Raji (cell line): ENCODE data around the gene SIGLEC5.
"Not testable (repeated sequence)": the region's sequence is repeated elsewhere in the genome, so short reads cannot be mapped to it uniquely, and the experiment has no call there.

ENCODE experiments used
- POLR2A ChIP-seq: IDR thresholded peaks from 2 replicates; pipeline ENCODE4 v1.6.1; 2011; ENCODE audit warnings: low read depth, low read length, control low read depth; ENCODE audit not compliant: insufficient read depth

Gene SIGLEC5, protein sequence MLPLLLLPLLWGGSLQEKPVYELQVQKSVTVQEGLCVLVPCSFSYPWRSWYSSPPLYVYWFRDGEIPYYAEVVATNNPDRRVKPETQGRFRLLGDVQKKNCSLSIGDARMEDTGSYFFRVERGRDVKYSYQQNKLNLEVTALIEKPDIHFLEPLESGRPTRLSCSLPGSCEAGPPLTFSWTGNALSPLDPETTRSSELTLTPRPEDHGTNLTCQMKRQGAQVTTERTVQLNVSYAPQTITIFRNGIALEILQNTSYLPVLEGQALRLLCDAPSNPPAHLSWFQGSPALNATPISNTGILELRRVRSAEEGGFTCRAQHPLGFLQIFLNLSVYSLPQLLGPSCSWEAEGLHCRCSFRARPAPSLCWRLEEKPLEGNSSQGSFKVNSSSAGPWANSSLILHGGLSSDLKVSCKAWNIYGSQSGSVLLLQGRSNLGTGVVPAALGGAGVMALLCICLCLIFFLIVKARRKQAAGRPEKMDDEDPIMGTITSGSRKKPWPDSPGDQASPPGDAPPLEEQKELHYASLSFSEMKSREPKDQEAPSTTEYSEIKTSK

DNA sequence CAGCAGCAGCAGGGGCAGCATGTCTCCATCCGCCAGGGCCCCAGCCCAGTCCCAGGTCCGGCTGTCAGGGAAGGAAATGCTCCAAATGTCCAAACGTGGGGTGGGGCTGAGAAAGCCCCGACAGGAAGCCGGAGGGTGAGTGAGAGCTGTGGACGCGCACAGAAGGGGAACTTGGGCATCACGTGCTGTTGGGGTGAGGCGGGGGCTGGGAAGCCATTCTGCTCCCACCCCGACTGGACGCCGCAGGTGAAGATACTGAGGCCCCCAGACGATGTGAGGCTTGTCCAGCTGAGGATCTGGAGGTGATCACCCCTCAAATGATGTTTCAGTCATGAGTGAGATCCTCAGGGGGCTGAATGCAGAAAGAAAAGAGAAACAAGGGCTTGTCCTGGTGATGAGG is at the start of gene SIGLEC5:
SIGLEC5 (minus strand) TSS at position 87 of the 400 bp plus-strand sequence; CDS start at position 21, 66 bp downstream.
- not testable (repeated sequence) for TF ChIP-seq POLR2A

DNA sequence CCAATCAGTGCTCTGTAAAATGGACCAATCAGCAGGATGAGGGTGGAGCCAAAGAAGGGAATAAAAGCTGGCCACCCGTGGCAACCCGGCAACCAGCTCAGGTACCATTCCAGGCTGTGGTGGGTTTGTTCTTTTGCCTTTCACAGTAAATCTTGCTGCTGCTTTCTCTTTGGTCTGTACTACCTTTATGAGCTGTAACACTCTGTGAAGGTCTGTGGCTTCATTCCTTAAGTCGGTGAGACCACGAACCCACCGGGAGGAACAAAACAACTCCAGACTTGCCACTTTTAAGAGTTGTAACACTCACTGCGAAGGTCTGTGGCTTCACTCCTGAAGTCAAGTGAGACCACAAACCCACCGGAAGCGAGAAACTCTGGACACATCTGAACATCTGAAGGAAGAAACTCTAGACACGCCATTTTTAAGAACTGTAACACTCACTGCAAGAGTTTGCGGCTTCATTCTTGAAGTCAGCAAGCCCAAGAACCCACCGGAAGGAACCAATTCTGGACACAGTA is 46.4 kb upstream of the SIGLEC5 start:
- TF ChIP-seq POLR2A: no peak

DNA sequence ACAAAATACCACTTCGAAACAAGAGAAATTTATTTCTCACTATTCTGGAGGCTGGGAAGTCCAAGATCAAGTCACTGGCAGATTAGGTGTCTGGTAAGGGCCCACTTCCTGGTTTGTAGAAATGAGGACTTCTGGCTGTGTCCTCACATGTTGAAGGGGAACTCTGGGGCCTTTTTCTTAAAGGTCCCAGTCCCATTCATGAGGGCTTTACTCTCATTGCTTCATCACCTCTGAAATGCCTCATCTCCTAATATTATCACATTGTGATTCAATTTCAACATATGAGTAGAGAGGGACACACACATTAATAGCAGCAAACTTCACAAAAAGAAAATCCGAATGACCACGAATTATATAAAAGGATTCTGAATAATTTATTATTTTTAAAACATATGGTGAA is 38.0 kb upstream of the SIGLEC5 start:
- no peak for TF ChIP-seq POLR2A

DNA sequence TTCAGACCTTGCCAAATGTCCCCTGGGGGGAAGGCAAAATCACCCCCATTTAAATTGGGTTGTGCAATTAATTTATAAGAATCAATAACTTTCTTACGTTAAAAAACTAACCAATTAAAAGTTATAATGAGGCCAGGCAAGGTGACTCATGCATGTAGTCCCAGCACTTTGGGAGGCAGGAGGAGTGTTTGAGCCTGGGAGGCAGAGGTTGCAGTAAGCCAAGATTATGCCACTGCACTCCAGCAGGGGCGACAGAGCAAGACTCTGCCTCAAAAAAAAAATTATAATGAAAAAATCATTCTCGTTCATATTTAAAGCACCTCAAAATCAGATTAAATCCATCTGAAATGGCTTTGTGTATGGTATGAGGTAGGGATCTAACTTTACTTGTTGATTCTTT is 34.8 kb upstream of the SIGLEC5 start:
- TF ChIP-seq POLR2A: no peak

- TF ChIP-seq POLR2A: no peak
Measured at GRCh38 chr19:51664131-51664530, 33.9 kb upstream of the SIGLEC5 start.

DNA sequence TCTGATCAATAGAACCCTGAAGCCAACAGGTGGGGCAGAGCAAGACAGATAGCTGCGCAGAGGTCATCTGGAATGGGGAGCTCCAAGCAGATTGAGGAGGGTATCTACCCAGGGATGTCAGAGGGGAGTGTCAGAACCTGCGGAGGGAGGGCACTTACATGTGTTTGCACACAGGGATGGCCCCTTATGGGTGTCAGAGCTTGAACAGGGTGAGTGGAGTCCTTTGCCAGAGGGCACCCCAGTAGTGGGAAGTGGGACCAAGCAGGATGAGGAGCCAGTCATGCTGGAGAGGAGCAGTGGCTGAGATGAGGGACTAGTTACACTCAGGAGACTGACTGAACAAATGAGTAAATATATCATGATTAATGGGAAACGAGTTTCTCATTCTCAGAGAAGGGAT is 33.4 kb upstream of the SIGLEC5 start:
- TF ChIP-seq POLR2A: no peak

- TF ChIP-seq POLR2A: no peak
Measured at GRCh38 chr19:51660975-51661600, 30.9 kb upstream of the SIGLEC5 start.

- TF ChIP-seq POLR2A: no peak
Measured at GRCh38 chr19:51654783-51655182, 24.6 kb upstream of the SIGLEC5 start.

DNA sequence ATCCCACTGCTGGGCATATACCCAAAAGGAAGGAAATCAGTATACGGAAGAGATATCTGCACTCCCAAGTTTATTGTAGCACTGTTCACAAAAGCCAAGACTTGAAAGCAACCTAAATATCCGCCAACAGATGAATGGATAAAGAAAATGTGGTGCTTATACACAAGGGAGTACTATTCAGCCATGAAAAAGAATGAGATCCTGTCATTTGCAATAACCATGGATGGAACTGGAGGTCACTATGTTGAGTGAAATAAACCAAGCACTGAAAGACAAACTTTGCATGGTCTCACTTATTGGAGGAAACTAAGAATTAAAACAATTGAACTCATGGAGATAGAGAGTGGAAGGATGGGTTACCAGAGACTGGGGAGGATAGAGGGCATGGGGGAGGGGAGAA is 23.0 kb upstream of the SIGLEC5 start:
- TF ChIP-seq POLR2A: no peak

GRCh38 chr19:51652266-51652665 is 22.1 kb upstream of the SIGLEC5 start:
- no peak for TF ChIP-seq POLR2A

- TF ChIP-seq POLR2A: no peak
Measured at GRCh38 chr19:51651216-51651846, 21.1 kb upstream of the SIGLEC5 start.

DNA sequence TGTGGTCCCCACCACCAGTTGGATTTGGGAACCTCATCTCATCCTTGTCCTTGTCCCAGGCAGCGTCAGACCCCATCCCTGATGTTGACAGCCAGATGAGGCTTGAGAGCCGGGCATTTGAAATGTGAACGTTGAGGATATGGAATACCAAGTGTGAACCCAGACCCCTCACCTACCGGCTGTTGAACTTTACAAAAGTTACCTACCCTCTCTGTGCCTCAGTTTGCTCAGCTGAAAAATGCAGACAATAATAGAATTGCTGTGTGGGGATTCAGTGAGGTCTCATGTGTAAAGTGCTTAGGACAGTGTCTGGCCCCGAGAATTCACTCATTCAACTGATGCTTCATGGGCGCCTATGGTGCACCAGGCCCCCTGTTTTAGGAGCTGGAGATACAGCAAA is 17.1 kb upstream of the SIGLEC5 start:
- TF ChIP-seq POLR2A: no peak

DNA sequence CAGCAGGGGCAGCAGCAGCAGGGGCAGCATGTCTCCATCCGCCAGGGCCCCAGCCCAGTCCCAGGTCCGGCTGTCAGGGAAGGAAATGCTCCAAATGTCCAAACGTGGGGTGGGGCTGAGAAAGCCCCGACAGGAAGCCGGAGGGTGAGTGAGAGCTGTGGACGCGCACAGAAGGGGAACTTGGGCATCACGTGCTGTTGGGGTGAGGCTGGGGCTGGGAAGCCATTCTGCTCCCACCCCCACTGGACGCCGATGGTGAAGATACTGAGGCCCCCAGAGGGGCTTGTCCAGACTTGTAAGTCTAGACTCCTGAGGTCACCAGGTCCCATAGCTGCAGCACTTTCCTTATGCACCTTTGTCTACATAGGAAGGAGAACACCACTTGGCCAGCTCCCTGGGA is 16.5 kb upstream of the SIGLEC5 start, which contains the start of gene SIGLEC14:
SIGLEC14 (minus strand) TSS at position 96 of the 400 bp plus-strand sequence; CDS start at position 30, 66 bp downstream.
- not testable (repeated sequence) for TF ChIP-seq POLR2A

DNA sequence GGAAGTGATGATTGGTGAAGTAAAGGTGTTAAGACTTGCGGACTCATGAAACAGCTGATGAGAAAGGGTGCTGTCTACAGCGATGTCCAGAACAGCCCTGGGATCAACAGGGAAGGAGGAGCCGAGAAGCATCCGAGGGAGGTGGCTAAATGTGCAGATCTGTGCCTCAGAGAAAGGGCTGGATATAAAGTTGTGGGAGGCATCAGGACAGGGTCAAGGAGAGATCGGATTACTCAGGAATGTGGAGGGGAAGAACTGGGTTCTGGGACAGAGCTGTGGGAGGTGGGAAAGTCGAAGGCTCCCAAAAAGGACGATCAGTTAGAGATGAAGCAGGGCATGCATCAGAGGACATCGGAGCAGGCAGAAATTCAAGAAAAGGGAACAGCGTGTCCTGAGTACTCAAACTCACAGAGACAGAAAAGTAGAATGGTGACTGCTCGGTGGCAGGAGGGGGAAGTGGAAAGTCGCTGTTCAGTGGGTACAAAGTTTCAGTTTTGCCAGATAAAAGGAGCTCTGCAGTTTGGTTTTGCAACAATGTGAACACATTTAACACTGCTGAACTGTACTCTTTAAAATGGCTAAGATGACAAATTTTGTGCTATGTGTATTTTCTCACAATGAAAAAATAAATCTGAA is 14.6 kb upstream of the SIGLEC5 start:
- TF ChIP-seq POLR2A: no peak

- no peak for TF ChIP-seq POLR2A
Measured at GRCh38 chr19:51641648-51642047, 11.4 kb upstream of the SIGLEC5 start.
